GM19463 (cell line): ENCODE results near the gene AXIN1.
"Not testable (repeated sequence)": the region's sequence is repeated elsewhere in the genome, so short reads cannot be mapped to it uniquely, and the experiment has no call there.

Experiments
- ATAC-seq: cut with Tn5 transposase; IDR thresholded peaks from one replicate; pipeline ENCODE4 v1.9.1; 2021; ENCODE audit warnings: mild to moderate bottlenecking, moderate library complexity; ENCODE audit not compliant: unreplicated experiment

The AXIN1 gene

DNA sequence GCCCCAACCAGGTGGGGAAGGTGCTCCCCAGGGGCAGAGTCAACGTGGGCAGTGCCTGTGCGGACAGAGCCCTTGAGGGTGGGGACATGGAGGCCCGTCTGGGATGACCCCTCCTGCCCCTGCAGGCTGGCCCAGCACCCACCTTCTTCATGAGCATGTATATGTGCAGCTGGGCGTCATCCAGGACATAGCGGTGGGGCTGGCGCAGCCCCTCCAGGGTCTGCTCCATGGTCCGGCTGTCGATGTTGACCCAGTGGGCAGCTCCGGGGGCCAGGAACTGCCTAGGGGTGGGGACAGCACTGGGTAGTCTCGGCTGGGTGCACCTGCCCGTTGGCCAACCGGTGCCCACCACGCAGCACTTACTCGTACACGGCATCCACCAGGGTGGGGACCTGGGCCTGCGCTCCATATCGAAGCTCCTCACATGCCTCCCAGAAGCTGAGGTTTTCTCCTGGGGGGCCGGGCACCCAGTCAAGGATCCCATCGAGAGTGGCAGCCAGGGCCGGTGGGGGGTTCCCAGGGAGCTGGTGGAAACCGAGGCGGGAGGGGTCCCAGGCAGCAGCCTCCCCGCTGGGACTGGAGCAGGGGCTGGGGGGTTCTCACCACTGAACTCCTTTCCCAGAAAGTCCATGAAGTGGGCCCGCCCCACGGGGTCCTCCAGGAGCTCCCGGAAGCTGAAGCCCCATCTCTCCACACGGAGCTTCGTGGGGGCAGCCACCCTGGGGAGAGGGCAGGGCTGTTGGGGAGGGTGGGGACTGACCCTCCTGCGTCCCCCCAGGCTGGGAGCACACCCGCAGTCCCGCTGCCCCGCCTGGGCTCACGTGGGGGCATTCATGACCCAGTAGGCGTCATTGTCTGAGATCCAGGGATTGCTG lies 81.9 kb downstream of the AXIN1 start:
- no peak for ATAC-seq

DNA sequence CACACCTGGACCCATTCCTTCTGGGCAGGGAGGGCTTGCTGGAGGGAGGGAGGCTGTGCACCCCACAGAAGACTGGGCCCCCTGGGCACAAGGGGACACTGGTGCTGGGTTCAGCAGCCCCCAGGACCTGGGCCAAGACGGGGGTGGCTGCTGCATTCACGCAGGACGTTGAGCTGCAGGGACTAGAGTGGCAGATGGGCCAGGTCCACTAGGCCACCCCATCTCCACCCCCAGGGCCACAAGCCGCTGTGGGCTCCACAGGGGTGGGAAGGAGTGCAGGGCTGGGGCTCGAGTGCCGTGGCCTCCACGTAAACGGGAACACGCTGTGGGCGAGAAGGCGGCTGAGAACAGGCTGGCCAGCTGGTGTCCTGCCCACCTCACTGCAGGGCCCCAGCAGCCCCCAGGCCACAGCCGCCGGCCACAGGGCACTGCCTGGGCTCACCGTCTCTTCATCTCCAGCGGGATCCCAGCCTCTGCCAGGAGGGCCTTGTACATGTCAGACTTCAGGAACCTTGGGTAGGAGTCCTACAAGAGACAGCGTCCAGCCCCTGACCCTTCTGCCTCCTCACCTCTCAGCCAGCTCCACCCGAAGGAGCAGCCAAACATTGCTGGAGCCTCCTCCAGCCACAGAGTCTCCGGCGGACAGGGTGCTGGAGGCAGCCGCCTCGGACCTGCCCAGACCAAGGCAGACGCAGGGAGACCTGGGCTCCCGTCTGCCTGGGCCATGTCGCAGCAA lies 83.3 kb downstream of the AXIN1 start:
- ATAC-seq = no peak

DNA sequence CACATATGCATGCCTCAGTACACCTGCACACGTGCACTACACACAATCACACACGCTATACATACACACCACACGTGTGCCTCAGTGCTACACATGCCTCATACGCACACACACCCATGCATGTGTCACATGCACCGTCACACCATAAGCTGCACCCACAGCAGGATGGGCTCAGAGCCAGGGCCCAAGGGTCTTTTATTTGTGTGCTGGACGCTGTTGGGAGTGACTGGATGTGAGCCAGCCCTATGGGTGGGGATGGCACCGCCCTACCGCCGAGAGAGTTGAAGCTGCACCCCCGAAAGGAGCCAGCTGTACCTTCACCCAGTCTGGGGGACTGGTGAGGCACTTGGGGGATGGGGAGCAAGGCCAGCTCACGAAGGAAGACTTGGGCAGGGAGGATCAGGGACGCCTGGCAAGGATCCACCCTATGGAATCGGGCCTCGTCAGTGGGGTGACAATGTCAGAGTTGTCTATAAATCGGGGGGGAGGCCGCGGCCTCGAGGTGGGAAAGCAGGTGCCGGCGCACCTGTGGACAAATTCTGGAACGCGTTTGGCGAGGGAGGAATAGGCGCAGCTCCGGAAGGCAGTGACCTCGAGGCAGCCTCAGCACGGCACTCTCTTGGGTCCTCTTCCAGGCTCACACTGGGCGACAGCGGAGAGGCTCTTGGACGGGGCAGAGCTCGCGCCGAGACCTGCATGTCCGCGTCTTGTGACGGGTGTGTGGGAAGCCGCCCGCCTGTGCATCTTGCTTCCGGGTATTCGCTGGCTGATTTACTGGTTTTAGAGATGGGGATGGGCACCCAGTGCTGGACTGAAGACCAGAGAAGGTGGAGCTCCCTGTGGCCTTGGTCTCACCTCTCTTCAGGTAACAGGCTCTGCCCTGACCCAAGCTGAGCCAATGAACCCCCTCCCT lies 84.1 kb downstream of the AXIN1 start:
- no peak for ATAC-seq

DNA sequence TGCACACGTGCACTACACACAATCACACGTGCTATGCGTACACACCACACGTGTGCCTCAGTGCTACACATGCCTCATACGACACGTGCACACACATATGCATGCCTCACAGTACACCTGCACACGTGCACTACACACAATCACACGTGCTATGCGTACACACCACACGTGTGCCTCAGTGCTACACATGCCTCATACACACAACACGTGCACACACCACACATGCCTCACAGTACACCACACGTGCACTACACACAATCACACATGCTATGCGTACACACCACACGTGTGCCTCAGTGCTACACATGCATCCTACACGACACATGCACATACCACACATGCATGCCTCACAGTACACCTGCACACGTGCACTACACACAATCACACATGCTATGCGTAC lies 85.0 kb downstream of the AXIN1 start:
- not testable (repeated sequence) for ATAC-seq

DNA sequence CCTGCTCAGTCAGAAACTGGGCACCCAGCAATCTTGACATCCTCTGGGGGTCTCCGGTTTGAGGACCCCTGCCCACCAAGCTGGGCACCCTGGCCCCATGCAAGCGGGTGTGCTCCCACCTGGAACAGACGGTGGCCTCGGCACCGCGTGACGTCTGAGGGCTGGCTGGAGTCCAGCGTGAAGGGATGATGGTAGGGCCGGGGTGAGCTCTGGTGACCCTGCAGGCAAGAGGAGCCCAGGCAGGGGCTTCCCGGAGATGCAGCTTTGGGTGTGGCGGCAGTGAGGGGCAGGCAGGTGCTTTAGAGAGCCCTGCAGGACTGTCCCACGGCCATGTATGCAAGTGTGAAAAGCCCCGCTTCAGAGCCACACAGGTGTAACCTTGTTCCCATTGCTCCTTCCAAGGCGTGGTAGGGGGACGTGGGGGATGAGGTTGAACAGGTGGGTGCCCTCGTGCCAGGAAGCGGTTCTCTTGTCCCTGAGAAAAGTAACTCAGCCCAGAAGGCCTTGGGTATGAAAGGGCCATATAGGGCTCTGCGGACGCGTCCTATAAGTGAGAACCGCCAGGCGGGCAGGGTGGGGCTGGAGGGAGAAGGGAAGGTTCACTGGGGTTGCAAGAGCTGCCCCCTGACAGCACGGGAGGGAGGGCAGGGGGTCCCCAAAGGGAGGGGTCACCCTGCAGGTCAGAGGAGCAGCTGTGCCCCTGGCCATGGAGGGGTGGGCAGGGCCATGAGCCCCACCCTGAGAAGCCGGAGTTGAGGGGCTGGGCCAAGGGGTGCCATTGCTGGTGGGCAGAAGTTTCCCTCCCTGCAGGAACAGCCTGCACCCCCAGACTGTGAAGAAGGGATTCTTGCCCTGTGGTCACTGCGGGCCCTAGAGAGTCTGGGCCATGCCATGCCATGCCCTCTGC lies 86.0 kb downstream of the AXIN1 start:
- no peak for ATAC-seq

DNA sequence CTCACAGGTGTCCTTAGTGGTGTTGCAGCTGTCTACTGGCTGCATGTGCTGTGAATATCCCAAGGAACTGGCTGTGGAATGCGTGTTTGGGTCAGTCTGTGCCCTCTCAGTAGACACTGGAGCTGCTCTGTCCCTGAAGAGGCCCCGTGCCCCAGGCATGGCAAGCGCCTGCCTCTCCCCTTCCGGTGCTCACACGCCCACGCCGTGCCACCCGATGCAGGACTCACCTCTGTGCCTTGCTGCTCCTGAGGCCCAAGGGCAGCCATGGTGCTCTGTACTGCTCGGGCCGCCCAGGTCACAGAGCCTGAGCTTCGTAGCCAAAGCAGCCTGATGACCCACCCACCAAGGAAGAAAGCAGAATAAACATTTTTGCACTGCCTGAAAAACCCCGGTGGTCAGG lies 86.8 kb downstream of the AXIN1 start:
- ATAC-seq = no peak

DNA sequence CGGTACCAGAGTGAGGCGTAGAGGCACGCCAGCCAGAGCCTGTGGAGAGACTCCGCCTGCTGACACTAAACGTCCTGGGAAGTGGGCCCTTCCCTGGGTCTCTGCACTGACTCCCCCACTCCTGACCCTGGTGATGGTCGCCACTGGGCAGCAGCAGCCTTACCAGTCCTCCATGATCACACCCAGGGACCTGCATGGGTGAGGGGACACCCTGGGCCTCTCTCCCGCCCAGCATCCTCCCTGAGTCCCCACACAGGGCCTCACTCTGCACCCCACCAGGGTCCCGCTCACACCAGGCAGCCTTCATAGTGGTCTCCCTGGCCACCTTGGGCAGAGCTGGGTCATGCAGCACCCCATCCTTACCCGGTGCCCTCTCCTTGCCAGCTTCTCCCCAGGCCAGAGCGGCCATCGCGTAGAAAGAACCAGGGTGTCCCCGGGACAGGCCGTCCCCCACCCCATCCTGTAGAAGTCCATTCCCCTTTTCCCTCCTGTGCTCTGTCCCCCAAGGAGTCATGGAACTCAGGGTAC lies 87.5 kb downstream of the AXIN1 start:
- ATAC-seq = no peak

DNA sequence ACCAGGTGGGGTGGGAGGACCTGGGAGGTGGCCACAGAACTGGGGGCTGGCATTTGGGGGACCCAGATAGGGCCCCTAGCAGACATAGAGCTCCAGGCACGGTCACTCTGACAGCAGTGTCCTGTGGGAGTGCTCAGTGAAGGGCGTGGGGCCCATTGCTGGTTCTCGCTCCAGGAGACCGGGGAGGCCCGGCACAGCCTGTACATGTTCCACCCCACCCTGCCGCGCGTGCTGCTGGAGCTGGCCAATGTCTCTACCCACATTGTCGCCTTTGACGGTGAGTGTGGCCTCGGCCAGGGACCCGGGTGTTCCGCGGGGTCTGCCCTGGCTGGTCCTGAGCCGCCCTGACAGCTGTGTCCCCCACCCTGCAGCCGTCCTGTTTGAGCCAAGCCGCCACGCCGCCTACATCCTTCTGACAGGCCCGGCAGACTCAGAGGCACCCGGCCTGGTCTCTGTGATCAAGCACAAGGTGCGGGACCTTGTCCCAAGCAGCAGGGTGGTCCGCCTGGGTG lies 88.0 kb downstream of the AXIN1 start:
- ATAC-seq = no peak

DNA sequence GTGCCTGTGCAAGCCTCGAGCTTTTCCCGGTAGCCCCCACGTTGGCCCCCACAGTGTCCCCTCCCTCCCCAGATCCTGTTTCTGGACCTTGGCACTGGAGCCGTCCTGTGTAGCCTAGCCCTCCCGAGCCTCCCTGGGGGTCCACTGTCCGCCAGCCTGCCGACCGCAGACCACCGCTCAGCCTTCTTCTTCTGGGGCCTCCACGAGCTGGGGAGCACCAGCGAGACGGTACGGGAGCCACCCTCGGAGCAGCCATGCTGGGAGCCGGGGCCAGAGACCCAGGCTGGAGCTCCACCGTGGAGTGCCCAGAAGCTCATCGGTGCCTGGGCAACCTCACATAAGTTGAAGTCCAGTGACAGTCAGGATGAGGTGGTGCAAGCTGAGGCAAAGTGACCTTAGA lies 88.6 kb downstream of the AXIN1 start:
- no peak for ATAC-seq

DNA sequence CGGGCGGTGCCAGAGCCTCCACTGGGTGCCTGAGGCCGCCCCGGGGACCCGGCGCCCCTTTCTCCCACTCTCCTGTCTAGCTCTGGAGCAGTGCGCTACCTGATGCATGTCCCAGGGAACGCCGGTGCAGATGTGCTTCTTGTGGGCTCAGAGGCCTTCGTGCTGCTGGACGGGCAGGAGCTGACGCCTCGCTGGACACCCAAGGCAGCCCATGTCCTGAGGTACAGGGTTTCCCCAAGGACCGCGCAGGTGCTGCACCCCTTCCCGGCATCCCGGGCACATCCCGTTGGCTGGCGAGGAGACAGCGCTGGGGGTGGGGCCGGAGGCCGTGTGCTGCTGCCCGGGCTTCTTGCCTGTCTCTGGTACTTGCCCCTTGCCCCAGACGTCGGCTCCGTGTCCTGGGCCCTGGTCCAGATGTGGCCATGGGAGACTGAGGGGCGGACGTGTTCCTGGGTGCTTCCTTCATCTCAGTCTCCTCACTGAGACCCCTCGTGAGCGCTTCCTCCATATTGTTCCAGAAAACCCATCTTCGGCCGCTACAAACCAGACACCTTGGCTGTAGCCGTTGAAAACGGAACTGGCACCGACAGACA lies 89.2 kb downstream of the AXIN1 start:
- no peak for ATAC-seq

DNA sequence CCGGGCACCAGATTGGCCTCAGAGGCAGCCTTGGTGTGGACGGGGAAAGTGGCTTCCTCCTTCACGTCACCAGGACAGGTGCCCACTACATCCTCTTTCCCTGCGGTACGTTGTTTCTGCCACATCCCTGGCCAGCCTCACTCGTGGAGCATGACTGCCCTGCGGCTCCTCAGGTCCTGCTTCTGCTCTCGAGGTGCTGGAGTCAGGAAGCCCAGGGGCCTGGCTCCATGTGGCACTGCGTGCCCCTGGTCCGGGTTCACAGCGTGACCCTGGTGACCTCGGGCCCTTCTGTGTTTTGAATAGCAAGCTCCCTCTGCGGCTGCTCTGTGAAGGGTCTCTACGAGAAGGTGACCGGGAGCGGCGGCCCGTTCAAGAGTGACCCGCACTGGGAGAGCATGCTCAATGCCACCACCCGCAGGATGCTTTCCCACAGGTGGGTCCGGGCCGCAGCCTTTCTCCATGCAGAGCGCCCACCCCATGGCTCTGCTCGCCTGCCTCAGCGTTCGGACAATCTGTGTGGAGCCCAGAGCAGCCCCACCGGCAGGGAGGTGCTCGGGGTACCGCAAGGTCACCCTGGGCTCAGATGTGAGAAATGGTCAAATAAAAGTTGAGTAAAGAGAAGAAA lies 90.3 kb downstream of the AXIN1 start:
- no peak for ATAC-seq

DNA sequence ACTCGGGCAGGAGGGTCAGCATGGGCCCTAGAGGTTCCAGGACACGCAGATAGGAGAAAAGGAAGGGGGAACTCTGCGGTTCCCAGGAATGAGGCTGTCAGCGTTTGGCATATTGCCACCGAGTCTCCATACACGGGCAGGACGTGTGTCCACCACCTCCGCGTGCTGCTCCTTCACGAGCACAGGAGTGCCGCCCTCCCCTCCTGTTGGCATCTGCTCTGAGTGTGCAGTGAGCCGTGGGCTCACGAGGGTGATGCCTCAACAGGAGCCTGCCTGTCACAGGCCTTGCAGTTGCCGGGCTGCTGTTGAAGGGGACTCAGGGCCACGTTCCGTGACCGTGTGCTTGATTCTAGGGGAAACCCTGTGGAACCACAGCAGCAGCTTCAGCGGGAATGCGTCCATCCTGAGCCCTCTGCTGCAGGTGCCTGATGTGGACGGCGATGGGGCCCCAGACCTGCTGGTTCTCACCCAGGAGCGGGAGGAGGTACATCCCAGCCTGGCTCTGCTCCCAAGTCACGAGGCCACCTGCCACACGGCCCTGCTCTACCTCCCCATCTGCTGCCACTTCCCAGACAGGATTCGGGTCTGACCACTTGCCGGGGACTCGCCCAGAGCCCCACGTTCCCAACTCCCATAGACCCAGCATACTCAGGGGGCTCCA lies 91.4 kb downstream of the AXIN1 start:
- no peak for ATAC-seq

DNA sequence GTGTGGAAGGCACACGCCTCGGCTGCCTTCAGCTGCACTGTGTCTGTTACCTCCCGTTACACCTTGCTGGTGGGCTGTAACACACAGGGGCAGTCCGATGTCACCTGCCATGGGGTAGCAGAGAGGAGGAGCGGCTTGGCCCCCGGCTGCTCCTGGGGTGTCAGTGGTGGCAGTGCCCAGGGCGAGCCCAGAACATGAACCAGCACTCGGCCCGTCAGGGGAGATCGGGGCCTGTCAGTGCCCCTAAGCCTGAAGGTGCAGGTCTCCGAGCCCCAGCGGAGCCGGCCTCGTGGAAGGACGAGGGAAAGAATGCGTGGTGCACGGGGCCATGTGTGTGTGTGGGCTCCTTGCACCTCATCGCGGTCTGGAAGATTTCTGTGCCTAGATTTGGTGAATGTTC lies 92.2 kb downstream of the AXIN1 start:
- no peak for ATAC-seq

DNA sequence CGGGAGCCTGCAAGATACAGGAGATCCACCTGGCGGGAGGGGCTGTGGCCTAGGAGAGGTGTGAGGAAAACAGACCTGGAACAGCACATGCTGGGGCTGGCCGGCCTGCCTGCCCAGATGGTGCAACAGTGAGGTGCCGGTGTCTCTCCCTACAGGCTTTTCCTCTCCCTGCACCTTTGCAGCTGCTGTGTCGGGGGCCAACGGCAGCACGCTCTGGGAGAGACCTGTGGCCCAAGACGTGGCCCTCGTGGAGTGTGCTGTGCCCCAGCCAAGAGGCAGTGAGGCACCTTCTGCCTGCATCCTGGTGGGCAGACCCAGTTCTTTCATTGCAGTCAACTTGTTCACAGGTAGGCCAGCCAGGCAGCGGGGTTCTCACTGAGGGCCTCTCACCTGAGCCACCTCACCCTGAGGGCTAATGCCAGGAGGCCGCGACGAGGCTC lies 92.7 kb downstream of the AXIN1 start:
- no peak for ATAC-seq

DNA sequence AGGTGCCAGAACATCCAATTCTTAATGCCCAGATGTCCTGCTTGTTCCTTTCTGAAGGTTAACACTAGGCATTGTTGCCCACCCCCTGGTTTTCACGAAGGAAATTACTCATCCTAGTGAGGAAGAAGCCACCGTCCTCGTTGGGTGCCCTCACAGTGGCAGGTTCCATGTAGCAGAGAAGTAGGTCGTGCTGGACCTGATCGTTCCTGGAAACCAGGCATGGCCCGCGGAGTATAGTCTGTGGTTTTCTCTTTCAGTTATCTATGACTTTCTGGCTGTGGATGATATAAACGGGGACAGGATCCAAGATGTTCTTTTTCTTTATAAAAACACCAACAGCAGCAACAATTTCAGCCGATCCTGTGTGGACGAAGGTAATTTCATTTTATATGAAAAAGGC lies 93.3 kb downstream of the AXIN1 start:
- ATAC-seq = no peak

DNA sequence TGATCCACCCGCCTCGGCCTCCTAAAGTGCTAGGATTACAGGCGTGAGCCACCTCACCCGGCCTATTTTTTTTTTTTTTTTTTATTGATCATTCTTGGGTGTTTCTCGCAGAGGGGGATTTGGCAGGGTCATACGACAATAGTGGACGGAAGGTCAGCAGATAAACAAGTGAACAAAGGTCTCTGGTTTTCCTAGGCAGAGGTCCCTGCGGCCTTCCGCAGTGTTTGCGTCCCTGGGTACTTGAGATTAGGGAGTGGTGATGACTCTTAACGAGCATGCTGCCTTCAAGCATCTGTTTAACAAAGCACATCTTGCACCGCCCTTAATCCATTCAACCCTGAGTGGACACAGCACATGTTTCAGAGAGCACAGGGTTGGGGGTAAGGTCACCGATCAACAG lies 94.4 kb downstream of the AXIN1 start:
- not testable (repeated sequence) for ATAC-seq

DNA sequence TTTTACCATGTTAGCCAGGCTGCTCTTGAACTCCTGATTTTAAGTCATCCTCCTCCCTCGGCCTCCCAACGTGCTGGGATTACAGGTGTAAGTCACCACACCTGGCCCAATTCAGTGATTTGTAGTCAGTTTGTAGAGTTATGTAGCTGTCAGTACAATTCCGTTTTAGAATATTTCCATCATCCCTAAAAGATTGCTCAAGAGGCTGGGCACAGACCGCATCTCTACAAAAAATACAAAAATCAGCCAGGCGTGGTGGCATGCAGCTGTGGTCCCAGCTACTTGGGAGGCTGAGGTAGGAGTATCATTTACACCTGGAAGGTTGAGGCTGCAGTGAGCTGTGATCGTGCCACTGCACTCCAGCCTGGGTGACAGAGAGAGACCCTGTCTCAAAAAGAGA lies 97.3 kb downstream of the AXIN1 start:
- no peak for ATAC-seq

DNA sequence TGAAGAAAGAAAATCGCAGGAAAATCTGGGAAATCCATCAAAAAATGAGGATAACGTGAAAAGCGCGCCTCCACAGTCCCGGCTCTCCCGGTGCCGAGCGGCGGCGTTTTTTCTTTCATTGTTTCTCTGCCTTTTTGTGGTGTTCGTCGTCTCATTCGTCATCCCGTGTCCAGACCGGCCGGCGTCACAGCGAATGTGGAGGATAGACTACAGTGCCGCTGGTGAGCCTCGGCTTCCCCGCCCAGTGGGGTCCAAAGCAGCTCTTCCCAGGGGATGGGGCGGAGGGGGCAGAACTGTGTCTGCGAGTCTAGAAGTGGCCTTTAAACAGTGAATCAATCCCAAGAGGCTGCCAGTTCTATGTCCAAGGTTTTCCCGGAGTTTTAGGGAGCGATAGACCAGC lies 98.1 kb downstream of the AXIN1 start:
- no peak for ATAC-seq
